ENCODE data around the gene PAX4. TPM values are rescaled to one million over a fixed set of nuclear protein-coding genes. Genes with fewer than 3 reads are reported as not detected.
A peak's percentile ranks its signal among the peaks of the same experiment; 100 is the strongest.

Gene PAX4
- total and polyA plus RNA-seq, 9 of the 15 experiments (the other 6 are each of a cell fraction or from before 2014, with no cell fraction given): not detected

DNA sequence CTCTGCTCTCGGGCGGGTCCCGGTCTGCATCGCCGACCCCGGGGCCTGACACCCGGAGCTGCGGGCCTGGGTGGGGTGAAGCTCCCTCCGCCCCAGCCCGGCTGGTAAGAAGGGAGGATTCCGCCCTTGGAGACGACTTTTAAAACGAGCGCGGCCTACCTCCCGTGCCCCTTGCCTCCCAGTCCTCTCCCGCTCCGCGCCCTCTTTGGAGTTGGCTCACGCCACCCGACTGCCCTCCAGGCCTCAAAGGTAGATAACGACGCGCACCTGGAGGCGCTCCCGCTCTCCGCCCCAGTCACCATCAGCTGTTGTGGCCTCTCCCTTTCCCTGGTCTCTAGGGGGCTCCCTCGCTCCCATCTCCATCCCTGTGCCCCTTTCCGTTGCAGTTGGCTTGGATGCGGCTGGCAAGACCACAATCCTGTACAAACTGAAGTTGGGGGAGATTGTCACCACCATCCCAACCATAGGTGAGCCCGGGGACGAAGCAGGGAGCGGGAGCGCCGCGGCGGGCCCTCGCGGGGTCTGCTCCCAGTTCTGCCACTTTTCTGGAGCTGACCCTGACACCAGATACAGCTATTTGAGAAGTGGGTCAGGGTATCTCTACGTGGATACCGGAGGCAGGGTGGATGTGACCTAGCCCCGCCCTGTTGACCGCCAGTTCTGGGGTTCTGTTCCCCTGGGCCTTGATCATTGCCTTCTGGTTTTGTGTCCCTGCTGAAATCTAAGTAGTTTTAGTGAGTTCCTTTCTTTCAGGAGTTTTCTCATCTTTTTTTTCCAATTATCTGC lies 29.1 kb downstream of the PAX4 start (continued):
- TF ChIP-seq RBM15 (IDR thresholded peaks at IDR 0.05; ENCODE audit: insufficient read depth, low read length) (no peak), DACH1 (IDR thresholded peaks at IDR 0.05; ENCODE audit: partially characterized antibody) (peak; percentile 97), FOXP1 (CRISPR knock-in tag; IDR thresholded peaks at IDR 0.05) (no peak), SP2 (IDR thresholded peaks at IDR 0.05; ENCODE audit: extremely low read depth, low read depth, low read length, poor library complexity, severe bottlenecking) (no peak), POLR2B (IDR thresholded peaks at IDR 0.05; ENCODE audit: low read depth, partially characterized antibody) (no peak), ADNP (tag; IDR thresholded peaks at IDR 0.05) (no peak), MBD2 (IDR thresholded peaks at IDR 0.05; ENCODE audit: borderline replicate concordance, low read depth) (no peak), WHSC1 (IDR thresholded peaks at IDR 0.05; ENCODE audit: low read length) (no peak), DMBX1 (CRISPR knock-in tag; IDR thresholded peaks at IDR 0.05; ENCODE audit: borderline replicate concordance) (no peak), FOSL1 (tag; conservative IDR thresholded peaks at IDR 0.05) (no peak)
- TF ChIP-seq, protein P1, sequence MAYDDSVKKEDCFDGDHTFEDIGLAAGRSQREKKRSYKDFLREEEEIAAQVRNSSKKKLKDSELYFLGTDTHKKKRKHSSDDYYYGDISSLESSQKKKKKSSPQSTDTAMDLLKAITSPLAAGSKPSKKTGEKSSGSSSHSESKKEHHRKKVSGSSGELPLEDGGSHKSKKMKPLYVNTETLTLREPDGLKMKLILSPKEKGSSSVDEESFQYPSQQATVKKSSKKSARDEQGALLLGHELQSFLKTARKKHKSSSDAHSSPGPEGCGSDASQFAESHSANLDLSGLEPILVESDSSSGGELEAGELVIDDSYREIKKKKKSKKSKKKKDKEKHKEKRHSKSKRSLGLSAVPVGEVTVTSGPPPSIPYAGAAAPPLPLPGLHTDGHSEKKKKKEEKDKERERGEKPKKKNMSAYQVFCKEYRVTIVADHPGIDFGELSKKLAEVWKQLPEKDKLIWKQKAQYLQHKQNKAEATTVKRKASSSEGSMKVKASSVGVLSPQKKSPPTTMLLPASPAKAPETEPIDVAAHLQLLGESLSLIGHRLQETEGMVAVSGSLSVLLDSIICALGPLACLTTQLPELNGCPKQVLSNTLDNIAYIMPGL (CRISPR knock-in tag; IDR thresholded peaks at IDR 0.05): peak; percentile 82
- TF ChIP-seq, protein P2, sequence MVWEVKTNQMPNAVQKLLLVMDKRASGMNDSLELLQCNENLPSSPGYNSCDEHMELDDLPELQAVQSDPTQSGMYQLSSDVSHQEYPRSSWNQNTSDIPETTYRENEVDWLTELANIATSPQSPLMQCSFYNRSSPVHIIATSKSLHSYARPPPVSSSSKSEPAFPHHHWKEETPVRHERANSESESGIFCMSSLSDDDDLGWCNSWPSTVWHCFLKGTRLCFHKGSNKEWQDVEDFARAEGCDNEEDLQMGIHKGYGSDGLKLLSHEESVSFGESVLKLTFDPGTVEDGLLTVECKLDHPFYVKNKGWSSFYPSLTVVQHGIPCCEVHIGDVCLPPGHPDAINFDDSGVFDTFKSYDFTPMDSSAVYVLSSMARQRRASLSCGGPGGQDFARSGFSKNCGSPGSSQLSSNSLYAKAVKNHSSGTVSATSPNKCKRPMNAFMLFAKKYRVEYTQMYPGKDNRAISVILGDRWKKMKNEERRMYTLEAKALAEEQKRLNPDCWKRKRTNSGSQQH (CRISPR knock-in tag; IDR thresholded peaks at IDR 0.05): no peak
- TF ChIP-seq, protein P3, sequence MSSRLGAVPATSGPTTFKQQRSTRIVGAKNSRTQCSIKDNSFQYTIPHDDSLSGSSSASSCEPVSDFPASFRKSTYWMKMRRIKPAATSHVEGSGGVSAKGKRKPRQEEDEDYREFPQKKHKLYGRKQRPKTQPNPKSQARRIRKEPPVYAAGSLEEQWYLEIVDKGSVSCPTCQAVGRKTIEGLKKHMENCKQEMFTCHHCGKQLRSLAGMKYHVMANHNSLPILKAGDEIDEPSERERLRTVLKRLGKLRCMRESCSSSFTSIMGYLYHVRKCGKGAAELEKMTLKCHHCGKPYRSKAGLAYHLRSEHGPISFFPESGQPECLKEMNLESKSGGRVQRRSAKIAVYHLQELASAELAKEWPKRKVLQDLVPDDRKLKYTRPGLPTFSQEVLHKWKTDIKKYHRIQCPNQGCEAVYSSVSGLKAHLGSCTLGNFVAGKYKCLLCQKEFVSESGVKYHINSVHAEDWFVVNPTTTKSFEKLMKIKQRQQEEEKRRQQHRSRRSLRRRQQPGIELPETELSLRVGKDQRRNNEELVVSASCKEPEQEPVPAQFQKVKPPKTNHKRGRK (tag; IDR thresholded peaks at IDR 0.05): no peak
- TF ChIP-seq, protein P4, sequence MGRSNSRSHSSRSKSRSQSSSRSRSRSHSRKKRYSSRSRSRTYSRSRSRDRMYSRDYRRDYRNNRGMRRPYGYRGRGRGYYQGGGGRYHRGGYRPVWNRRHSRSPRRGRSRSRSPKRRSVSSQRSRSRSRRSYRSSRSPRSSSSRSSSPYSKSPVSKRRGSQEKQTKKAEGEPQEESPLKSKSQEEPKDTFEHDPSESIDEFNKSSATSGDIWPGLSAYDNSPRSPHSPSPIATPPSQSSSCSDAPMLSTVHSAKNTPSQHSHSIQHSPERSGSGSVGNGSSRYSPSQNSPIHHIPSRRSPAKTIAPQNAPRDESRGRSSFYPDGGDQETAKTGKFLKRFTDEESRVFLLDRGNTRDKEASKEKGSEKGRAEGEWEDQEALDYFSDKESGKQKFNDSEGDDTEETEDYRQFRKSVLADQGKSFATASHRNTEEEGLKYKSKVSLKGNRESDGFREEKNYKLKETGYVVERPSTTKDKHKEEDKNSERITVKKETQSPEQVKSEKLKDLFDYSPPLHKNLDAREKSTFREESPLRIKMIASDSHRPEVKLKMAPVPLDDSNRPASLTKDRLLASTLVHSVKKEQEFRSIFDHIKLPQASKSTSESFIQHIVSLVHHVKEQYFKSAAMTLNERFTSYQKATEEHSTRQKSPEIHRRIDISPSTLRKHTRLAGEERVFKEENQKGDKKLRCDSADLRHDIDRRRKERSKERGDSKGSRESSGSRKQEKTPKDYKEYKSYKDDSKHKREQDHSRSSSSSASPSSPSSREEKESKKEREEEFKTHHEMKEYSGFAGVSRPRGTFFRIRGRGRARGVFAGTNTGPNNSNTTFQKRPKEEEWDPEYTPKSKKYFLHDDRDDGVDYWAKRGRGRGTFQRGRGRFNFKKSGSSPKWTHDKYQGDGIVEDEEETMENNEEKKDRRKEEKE (IDR thresholded peaks at IDR 0.05; ENCODE audit: borderline replicate concordance in 1 of 2, control insufficient read depth in 1 of 2, low read depth in 2 of 2, low read length in 1 of 2): no peak
- TF ChIP-seq, protein P5, sequence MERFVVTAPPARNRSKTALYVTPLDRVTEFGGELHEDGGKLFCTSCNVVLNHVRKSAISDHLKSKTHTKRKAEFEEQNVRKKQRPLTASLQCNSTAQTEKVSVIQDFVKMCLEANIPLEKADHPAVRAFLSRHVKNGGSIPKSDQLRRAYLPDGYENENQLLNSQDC (CRISPR knock-in tag; IDR thresholded peaks at IDR 0.05): no peak
- TF ChIP-seq, protein P6, sequence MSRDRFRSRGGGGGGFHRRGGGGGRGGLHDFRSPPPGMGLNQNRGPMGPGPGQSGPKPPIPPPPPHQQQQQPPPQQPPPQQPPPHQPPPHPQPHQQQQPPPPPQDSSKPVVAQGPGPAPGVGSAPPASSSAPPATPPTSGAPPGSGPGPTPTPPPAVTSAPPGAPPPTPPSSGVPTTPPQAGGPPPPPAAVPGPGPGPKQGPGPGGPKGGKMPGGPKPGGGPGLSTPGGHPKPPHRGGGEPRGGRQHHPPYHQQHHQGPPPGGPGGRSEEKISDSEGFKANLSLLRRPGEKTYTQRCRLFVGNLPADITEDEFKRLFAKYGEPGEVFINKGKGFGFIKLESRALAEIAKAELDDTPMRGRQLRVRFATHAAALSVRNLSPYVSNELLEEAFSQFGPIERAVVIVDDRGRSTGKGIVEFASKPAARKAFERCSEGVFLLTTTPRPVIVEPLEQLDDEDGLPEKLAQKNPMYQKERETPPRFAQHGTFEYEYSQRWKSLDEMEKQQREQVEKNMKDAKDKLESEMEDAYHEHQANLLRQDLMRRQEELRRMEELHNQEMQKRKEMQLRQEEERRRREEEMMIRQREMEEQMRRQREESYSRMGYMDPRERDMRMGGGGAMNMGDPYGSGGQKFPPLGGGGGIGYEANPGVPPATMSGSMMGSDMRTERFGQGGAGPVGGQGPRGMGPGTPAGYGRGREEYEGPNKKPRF (IDR thresholded peaks at IDR 0.05; ENCODE audit: low read depth, low read length): no peak

All from K562 (cell line).